Mucosa of rectum (tissue), 2 donors: Measurements from ENCODE around the gene KIF16B.

Source experiments
- H3K27ac ChIP-seq, 2 donors: one replicate each; pipeline ENCODE4 v1.7.0; 2013; ENCODE audit warnings: inconsistent platforms in 2 of 2, low read depth in 2 of 2, low read length in 2 of 2
- H3K27me3 ChIP-seq, 2 donors: one replicate each; pipeline ENCODE4 v1.7.0; 2013; ENCODE audit warnings: low read length in 2 of 2; ENCODE audit not compliant: control insufficient read depth in 2 of 2, insufficient read depth in 2 of 2
- H3K36me3 ChIP-seq, 2 donors: one replicate each; pipeline ENCODE4 v1.7.0; 2013; ENCODE audit warnings: low read length in 2 of 2; ENCODE audit not compliant: control insufficient read depth in 2 of 2, insufficient read depth in 2 of 2
- H3K4me1 ChIP-seq, 2 donors: one replicate each; pipeline ENCODE4 v1.7.0; 2013; ENCODE audit warnings: low read length in 2 of 2, mild to moderate bottlenecking in 1 of 2; ENCODE audit not compliant: control insufficient read depth in 2 of 2, insufficient read depth in 2 of 2
- H3K4me3 ChIP-seq, 2 donors: one replicate each; pipeline ENCODE4 v1.7.0; 2013; ENCODE audit warnings: low read length in 2 of 2
- H3K9ac ChIP-seq, 2 donors: one replicate each; pipeline ENCODE4 v1.7.0; 2013; ENCODE audit warnings: low read length in 2 of 2, low read depth in 1 of 2, mild to moderate bottlenecking in 1 of 2
- H3K9me3 ChIP-seq, 2 donors: one replicate each; pipeline ENCODE4 v1.7.0; 2013; ENCODE audit warnings: low read length in 2 of 2; ENCODE audit not compliant: control insufficient read depth in 2 of 2
- donor health status: healthy.
- donor health status: Normal muscosa, but diverticular disease.

KIF16B gene

DNA sequence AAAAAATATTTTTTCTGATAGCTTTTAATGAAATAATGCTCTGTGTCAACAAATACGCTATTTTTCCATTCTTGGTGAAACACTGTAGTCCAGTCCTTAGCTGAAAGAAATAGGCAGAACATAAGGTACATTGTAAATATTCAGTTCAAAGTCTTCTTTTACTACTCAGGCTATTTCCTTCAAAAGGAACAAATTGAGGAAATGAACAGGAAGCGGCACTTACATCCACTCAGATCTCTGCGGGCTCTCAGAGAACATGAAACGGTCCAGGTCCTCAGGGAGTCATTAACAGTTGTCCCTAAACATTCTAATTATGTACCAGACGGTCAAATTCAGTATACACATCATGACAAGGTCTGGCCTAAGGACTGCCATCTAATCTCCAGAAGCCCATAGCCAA, 212.6 kb downstream of the KIF16B start:
- no peaks in the 10 kb centered on the region for H3K9me3 ChIP-seq
- no peaks in the 10 kb centered on the region for H3K27me3 ChIP-seq
- H3K27ac ChIP-seq, result no peak overlapping the region
- no peaks in the 10 kb centered on the region for H3K4me1 ChIP-seq
- H3K4me3 ChIP-seq, result no peak overlapping the region
- peaks cover 8 to 11% of the 10 kb centered on the region in 2 donors for H3K36me3 ChIP-seq
- H3K9ac ChIP-seq, result no peak overlapping the region

DNA sequence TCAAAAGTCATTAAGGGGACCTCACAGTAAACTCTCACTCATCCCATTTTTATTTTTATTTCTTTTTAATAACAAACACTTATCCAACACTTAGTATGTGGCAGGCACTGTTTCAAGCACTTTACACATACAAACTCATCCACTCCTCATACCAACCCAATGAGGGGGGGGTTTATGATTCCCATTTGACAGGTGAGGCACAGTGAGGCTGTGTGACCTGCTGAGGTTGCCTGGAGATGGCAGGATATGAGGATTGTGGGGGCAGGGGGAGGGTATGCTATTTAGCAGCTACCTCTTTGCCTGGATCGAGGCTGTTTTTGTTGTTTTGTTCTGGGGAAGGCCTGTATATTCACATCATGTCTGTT, 219.8 kb downstream of the KIF16B start:
- Histone ChIP-seq H3K27me3 (no peaks in the 10 kb centered on the region), H3K4me1 (no peaks in the 10 kb centered on the region), H3K4me3 (no peak overlapping the region), H3K27ac (no peak overlapping the region), H3K9ac (no peak overlapping the region), H3K36me3 (peaks cover 3 to 5% of the 10 kb centered on the region in 2 donors), H3K9me3 (no peaks in the 10 kb centered on the region)

DNA sequence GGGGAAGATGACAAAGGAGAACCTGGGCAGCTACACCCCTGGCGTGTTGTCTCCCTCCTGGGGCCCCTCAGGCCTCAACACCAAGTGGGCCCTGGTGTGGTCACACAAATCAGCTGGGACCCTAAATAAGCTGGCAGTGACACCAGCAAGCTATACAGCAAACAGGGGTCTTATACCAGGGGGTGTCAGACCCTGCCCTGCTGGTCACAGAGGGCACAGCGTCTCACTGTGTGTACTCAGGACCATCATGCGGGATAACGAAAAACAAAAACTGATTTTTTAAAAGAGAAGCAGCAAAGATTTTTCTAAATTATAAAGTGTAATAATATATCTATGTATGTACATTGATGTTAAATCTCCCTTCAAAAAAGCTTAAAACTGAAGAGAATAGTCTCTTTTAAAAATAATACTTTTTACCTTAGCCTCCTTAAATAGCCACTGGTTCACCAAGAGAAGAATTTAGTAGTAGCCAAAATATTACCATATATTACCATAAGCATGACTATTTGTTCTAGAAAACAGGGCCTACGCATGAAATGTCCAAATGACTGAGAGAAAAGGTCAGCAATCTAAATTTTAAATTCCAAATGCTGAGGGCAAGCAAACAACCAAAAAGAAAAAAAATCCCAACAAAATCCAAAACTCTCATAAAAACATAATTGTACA, 220.4 kb downstream of the KIF16B start:
- Histone ChIP-seq H3K9me3 (no peaks in the 10 kb centered on the region), H3K36me3 (peaks cover 3 to 5% of the 10 kb centered on the region in 2 donors), H3K4me3 (no peak overlapping the region), H3K4me1 (no peaks in the 10 kb centered on the region), H3K27ac (no peak overlapping the region), H3K9ac (no peak overlapping the region), H3K27me3 (no peaks in the 10 kb centered on the region)

DNA sequence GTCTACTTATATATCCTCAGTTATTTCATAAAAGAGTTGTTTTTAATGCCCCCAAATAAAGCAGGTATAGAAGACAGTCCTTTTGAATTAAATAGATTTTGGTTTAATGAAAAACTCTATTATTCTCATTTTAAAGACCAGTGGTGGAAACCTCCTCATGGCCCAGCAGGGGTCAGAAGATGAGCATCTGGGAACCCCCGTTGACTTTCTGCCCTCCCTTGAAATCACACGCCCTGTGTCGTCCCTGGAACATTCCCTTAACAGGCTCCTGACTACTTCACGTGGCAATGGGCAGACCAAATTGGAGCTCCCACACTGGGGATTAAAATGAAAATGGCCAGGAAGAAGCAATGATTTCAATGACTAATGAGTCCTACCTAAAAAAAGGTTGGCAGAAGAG, 220.9 kb downstream of the KIF16B start:
- no peak overlapping the region for H3K9ac ChIP-seq
- H3K9me3 ChIP-seq, result no peaks in the 10 kb centered on the region
- no peaks in the 10 kb centered on the region for H3K27me3 ChIP-seq
- H3K27ac ChIP-seq, result no peak overlapping the region
- peaks cover 3 to 5% of the 10 kb centered on the region in 2 donors for H3K36me3 ChIP-seq
- no peak overlapping the region for H3K4me3 ChIP-seq
- H3K4me1 ChIP-seq, result no peaks in the 10 kb centered on the region

DNA sequence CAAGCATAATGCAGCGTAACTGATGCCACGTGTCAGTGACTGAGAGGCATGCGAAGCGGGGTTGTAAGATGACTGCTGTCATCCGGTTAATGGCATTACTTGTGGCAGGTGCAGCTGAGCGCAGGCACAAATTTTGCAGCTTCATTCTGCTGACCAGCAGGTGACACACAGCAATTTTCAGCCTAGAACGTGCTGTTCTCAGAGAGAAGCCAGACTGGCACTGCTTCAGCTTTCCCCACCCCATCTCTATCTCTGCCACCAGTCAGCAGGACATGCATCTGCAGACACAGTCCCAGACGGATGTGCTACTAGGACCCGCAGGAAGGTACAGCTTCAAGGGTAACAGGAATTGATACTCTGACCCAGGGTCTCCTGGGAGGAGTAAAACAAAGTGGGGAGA, 221.8 kb downstream of the KIF16B start:
- H3K9ac ChIP-seq, result no peak overlapping the region
- no peak overlapping the region for H3K4me3 ChIP-seq
- peaks cover 2 to 3% of the 10 kb centered on the region in 2 donors for H3K36me3 ChIP-seq
- no peaks in the 10 kb centered on the region for H3K9me3 ChIP-seq
- no peak overlapping the region for H3K27ac ChIP-seq
- H3K27me3 ChIP-seq, result no peaks in the 10 kb centered on the region
- no peaks in the 10 kb centered on the region for H3K4me1 ChIP-seq

DNA sequence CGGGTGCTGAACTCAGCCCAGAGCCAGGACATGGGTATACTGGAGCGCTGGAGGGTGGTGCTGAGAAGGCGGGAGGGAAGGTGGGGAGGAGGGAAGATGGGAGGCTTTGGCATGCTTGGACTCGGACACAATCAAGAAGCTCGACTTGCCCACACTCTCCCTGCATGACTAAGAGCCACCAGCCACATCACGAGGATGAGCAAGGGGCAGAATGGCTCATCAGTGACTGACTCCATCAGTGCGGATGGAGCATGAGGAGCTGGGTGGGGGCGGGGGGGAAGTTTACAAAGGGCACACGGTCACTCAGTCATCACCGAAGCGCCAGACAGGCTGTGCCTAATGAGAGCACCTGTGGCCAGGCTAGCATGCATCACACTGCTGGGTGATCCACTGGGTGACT, 222.8 kb downstream of the KIF16B start:
- Histone ChIP-seq H3K4me1 (no peaks in the 10 kb centered on the region), H3K9me3 (no peaks in the 10 kb centered on the region), H3K27ac (no peak overlapping the region), H3K4me3 (no peak overlapping the region), H3K27me3 (no peaks in the 10 kb centered on the region), H3K9ac (no peak overlapping the region), H3K36me3 (peaks cover 2 to 3% of the 10 kb centered on the region in 2 donors)

DNA sequence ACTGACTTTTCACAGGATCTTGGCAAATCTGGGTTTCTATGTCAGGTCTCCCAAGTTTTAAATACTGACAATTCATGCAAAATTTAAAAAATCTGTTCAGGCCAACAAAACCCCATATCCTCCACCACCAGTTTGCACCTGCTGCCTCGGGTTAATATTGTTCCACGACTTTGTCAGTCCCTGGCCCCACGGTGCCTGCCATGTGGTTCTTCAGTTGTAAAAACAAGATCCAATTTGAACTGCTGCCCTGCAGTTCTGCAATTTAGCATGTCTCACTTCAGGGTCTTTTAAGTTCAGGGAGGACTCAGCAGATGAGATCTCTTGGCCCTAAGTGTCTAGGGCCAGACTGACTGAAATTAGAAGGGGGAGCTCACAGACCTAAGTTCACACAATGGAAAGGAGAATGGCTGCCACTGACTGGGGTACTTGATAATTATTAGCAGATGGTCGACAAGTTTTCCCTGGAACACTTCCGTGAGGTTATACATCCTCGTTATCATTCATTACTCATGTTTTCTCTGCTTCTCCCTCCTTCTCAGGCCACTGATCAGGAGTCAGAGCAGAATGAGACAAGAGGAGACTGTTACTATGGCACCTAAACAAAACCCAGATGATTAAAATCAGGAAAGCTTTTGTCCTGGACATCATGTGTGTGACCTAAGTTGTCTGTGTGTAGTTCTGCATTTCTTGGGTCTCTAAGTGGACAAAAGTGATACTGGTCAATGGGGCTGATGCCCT, 223.6 kb downstream of the KIF16B start:
- no peaks in the 10 kb centered on the region for H3K27me3 ChIP-seq
- no peak overlapping the region for H3K4me3 ChIP-seq
- H3K9ac ChIP-seq, result no peak overlapping the region
- no peaks in the 10 kb centered on the region for H3K4me1 ChIP-seq
- peaks cover 2 to 3% of the 10 kb centered on the region in 2 donors for H3K36me3 ChIP-seq
- no peak overlapping the region for H3K27ac ChIP-seq
- no peaks in the 10 kb centered on the region for H3K9me3 ChIP-seq

DNA sequence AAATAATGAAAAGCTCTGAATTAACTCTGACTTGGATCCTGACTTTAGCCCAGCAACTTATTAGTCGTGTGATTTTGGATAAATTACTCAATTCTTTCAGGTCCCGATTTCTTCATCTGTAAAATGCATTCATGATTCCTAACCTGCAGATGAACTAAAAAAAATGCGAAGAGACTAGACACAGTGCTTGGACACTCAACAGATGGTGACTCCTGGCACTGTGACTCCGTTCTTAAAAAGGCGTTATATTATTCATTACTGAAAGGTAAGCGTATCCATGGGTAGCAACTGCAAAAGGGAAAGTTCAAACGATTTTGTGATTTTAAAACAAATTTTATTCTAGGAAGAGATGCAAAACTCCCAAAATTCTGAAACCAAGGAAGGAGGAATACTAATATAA, 226.3 kb downstream of the KIF16B start:
- no peak overlapping the region for H3K4me3 ChIP-seq
- H3K36me3 ChIP-seq, result peaks cover 0 to 3% of the 10 kb centered on the region in 2 donors
- no peak overlapping the region for H3K27ac ChIP-seq
- no peak overlapping the region for H3K9ac ChIP-seq
- no peaks in the 10 kb centered on the region for H3K9me3 ChIP-seq
- H3K4me1 ChIP-seq, result no peaks in the 10 kb centered on the region
- no peaks in the 10 kb centered on the region for H3K27me3 ChIP-seq

DNA sequence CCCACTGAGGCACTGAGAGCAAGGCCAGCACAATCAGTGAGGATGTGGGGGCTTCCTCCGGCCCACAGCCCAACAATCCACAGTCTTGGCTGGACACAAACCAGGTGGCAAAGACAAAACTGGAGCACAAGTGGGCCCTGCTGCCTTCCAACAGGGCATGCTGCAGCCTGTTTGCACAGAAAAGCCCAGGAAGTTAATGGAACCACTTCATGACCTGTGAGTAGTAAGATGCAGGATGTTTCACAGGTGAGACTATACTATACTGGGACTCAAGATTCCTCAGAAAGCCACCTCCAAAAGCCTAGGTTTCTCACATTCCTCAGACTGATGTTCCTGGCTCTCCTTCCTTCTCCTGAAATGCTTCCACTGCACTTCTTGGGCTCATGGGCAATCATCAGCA, 235.5 kb downstream of the KIF16B start:
- no peak overlapping the region for H3K9ac ChIP-seq
- no peaks in the 10 kb centered on the region for H3K9me3 ChIP-seq
- H3K27me3 ChIP-seq, result no peaks in the 10 kb centered on the region
- H3K27ac ChIP-seq, result no peak overlapping the region
- no peaks in the 10 kb centered on the region for H3K4me1 ChIP-seq
- peaks cover 8 to 13% of the 10 kb centered on the region in 2 donors for H3K36me3 ChIP-seq
- H3K4me3 ChIP-seq, result no peak overlapping the region

DNA sequence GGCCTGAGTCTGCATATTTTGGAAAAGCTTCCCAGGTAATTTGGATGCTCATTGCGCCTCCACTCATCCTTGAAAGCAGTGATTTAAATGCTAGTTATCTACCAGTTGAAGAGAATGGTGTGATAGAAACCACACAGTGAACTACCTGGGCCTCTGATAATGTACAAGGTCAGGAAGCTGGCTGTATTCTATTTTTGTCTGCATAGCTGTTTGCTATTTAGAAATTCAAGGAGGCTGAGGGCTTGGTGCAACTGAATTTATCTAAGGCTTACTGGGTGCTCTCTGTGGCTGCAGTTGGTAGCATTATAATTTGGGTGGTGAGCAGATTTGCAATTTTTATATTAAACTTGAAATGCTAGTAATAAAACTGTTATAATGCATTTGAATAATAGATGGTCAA, 245.6 kb downstream of the KIF16B start:
- H3K27me3 ChIP-seq, result no peaks in the 10 kb centered on the region
- H3K36me3 ChIP-seq, result peaks cover 0 to 8% of the 10 kb centered on the region in 2 donors
- no peaks in the 10 kb centered on the region for H3K9me3 ChIP-seq
- no peaks in the 10 kb centered on the region for H3K4me1 ChIP-seq
- no peak overlapping the region for H3K4me3 ChIP-seq
- no peak overlapping the region for H3K9ac ChIP-seq
- no peak overlapping the region for H3K27ac ChIP-seq
